BE2C (cell line): ENCODE measurements around the gene UBAC1. TPM values are rescaled to one million over a fixed set of nuclear protein-coding genes. Genes with fewer than 3 reads are reported as not detected.

Experiments
- DNase-seq: peaks from one replicate; pipeline ENCODE4 v3.0.0-alpha.2; 2020
- H3K27me3 ChIP-seq: fragments of 250-450 bp; sonication (Bioruptor Pico); 2 replicates; pipeline ENCODE4 v1.5.1; 2020; ENCODE audit warnings: mild to moderate bottlenecking
- H3K36me3 ChIP-seq: fragments of 250-450 bp; sonication (Bioruptor Pico); 2 replicates; pipeline ENCODE4 v1.5.1; 2020; ENCODE audit warnings: mild to moderate bottlenecking
- H3K4me1 ChIP-seq: fragments of 250-450 bp; sonication (Bioruptor Pico); 2 replicates; pipeline ENCODE4 v1.5.1; 2020
- H3K4me3 ChIP-seq: 2 replicates; pipeline ENCODE4 v1.5.1; 2011; ENCODE audit warnings: low read depth, low read length
- H3K9me3 ChIP-seq: fragments of 250-450 bp; sonication (Bioruptor Pico); 2 replicates; pipeline ENCODE4 v1.5.1; 2020
- CTCF ChIP-seq: IDR thresholded peaks from 2 replicates; pipeline ENCODE4 v1.5.1; 2012; ENCODE audit warnings: mild to moderate bottlenecking, low read depth, low read length
- polyA plus RNA-seq: library from polyadenylated mRNA; unstranded; fragments of >200 nt; gene quantifications from one replicate; pipeline ENCODE4 v1.2.1, GENCODE V29; 2012; ENCODE audit warnings: low read depth, missing spikeins; ENCODE audit not compliant: insufficient read length, insufficient read depth

UBAC1 gene
- 81.2 TPM for polyA plus RNA-seq

DNA sequence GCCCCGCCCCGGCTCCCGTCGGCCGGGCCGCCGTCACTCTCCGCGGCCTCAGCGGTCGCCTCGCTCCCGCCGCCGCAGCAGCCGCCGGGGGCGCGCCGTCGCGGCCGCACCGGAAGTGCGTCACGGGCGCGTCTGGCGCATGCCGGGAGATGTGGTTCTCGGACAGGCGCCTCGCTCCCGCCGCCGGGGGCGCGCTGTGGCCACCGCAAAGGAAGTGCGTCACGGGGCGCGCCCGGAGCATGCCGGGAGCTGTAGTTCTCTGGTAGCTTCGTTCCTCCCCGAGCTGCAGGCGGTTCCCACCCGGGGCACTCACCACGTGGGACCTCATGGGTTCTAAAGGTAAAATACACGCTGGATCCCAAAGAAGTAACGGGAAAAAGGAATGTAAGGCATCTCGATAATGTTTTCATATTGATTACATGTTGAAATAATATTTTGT lies at the start of gene UBAC1:
TSS of gene UBAC1 (minus strand) at position 97 of the 439 bp plus-strand sequence. CDS start 211 bp downstream, outside the sequence.
- Histone ChIP-seq H3K36me3 (no peaks in the 10 kb centered on the region), H3K27me3 (no peaks in the 10 kb centered on the region), H3K9me3 (no peaks in the 10 kb centered on the region), H3K4me1 (peaks cover 6% of the 10 kb centered on the region; the same call in 1 of the 2 replicates), H3K4me3 (peak within 1 kb of the TSS; percentile 88)
- TF ChIP-seq CTCF, result peak; percentile 34
- peak; percentile 98 for DNase-seq

GRCh38 chr9:136010615-136011361 lies 49.6 kb upstream of the UBAC1 start:
- peaks cover 12% of the 10 kb centered on the region for H3K4me1 ChIP-seq
- DNase-seq, result peak; percentile 12
- H3K4me3 ChIP-seq, result no peak overlapping the region
- no peaks in the 10 kb centered on the region for H3K36me3 ChIP-seq
- H3K27me3 ChIP-seq, result no peaks in the 10 kb centered on the region
- no peaks in the 10 kb centered on the region for H3K9me3 ChIP-seq
- no peak for TF ChIP-seq CTCF

DNA sequence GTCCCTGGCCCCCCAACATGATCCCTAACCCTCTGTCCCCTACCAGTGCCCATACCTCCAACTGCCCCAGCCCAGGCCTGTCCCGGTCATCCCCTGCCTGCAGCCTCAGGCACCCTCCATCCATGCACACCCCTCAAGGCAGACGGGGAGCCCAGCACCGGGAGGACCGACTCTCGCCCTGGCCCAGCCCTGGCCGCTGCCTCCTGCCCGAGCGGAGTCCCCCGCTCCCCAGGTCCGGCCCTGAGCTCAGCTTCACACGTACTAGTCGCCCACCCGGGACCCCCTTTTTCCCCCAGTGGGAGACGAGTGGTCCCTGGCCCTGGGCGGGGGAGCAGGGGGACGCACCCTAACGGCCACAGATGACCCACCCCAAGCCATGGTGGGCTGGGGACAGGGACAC lies 49.0 kb upstream of the UBAC1 start:
- Histone ChIP-seq H3K4me1 (peaks cover 12% of the 10 kb centered on the region), H3K4me3 (no peak overlapping the region), H3K9me3 (no peaks in the 10 kb centered on the region), H3K27me3 (no peaks in the 10 kb centered on the region), H3K36me3 (no peaks in the 10 kb centered on the region)
- DNase-seq, result no peak
- no peak for TF ChIP-seq CTCF

DNA sequence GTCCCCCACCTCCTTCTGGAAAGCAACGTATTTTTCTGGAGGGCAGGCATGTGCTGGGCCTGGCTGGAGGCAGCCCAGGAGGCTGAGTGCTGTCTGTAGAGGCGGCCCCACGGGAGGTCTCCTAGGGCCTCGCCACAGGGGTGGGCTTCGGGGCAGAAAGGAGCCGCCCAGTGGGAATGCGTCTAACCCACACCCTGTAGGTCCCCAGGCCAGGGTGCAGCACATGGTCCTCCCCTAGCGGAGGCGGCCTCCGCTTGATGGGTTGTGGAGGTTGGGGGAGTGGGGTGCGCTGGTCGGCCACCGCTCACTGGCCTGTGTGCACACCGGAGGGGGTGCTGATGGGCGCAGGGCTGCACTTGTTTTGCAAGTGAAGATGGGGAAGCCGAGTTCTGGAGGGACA lies 48.3 kb upstream of the UBAC1 start:
- no peaks in the 10 kb centered on the region for H3K9me3 ChIP-seq
- DNase-seq, result no peak
- peaks cover 12% of the 10 kb centered on the region for H3K4me1 ChIP-seq
- no peaks in the 10 kb centered on the region for H3K27me3 ChIP-seq
- no peak for TF ChIP-seq CTCF
- H3K4me3 ChIP-seq, result no peak overlapping the region
- H3K36me3 ChIP-seq, result no peaks in the 10 kb centered on the region

- no peak for DNase-seq
- no peaks in the 10 kb centered on the region for H3K36me3 ChIP-seq
- no peak for TF ChIP-seq CTCF
- no peaks in the 10 kb centered on the region for H3K27me3 ChIP-seq
- no peaks in the 10 kb centered on the region for H3K9me3 ChIP-seq
- no peak overlapping the region for H3K4me3 ChIP-seq
- H3K4me1 ChIP-seq, result peaks cover 12% of the 10 kb centered on the region
Observed at GRCh38 chr9:136008693-136008997, 47.5 kb upstream of the UBAC1 start.

- no peaks in the 10 kb centered on the region for H3K36me3 ChIP-seq
- peaks cover 12% of the 10 kb centered on the region for H3K4me1 ChIP-seq
- no peaks in the 10 kb centered on the region for H3K27me3 ChIP-seq
- no peak for TF ChIP-seq CTCF
- no peaks in the 10 kb centered on the region for H3K9me3 ChIP-seq
- no peak for DNase-seq
- H3K4me3 ChIP-seq, result no peak overlapping the region
Observed at GRCh38 chr9:136007934-136008692, 46.9 kb upstream of the UBAC1 start.
